ENCODE measurements around the gene OSBPL10.
"Not testable (repeated sequence)": the region's sequence is repeated elsewhere in the genome, so short reads cannot be mapped to it uniquely, and the experiment has no call there.

The OSBPL10 gene

DNA sequence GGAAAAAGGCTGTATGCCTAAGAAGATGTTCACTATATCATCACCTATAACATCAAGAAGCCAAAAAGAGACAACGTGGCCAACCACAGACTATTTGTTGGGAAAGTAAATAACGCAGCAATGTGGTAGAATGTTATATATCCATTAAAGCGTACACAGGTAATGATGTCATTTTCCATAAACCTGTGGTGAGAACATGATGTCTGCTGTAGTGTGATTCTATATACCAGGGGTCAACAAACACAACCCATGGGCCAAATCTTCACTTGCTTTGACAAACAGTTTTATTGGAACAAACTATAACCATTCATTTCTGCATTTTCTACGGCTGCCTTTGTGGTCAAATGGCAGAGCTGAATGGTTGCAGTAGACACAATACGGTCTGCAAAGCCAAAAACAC lies 287.7 kb downstream of the OSBPL10 start:
- no peak for DNase-seq

DNA sequence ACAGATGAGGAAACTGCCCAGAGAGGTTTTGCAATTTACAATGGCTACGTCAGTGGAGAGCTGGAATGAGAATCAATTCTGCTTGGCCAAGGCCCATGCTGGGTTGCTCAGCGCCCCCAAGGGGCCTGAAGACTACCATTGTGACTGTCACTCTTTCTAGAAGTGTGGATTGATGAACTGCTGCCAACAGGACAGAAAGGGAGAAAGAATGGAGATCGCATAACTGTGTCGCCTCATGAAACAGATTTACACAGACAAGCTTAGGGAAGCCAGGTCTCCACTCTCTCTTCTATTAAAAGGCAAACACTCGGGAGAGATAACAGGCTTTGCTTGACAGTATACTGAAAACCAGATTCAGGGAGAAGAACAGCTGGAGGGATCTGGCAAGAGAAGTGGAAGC lies 288.3 kb downstream of the OSBPL10 start:
- no peak for DNase-seq

DNA sequence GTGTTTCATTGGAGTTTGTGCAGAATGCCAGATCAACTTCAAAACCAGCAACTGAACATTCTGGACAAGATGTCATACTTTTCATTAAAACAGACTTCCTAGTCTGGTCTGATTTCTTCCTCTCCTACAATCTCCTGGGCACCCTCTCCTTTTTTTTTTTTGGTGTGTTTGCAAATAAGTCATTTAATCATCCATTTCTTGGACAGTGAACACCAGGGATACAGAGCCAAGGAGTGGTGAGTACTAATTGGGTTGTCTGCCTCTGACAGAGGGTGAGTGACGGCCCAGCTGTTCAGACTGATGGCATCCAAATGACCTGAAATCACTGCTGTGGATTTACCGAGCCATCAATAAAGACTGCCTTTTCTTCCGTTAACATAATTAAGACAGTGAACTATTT lies 290.3 kb downstream of the OSBPL10 start:
- DNase-seq: no peak

DNA sequence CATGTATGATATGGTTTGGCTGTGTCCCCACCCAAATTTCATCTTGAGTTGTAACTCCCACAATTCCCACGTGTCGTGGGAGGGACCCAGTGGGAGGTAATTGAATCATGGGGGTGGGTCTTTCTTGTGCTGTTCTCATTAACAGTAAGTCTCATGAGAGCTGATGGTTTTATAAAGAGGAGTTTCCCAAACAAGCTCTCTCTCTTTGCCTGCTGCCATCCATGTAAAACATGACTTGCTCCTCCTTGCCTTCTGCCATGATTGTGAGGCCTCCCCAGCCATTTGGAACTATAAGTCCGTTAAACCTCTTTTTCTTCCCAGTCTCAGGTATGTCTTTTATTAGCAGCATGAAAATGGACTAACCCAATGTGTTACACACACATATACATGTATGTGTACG lies 291.5 kb downstream of the OSBPL10 start:
- not testable (repeated sequence) for DNase-seq

DNA sequence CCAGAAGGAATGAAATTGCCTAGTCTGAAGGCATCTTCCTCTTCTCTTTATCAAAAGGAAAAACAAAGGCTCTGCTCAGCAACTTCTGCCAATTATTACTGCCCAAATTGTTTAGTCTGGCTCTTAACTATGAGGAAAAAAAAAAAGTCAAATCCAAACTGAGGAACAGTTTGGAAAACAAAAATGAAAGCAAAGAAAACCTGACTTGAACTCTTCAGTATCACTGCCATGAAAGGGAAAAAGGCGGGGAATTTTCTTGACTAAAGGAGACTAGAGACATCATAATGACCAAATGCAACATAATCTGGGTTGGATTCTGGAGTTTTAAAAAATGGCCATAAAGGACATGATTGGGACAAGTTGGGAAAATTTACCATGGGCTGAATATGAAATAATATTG lies 292.1 kb downstream of the OSBPL10 start:
- no peak for DNase-seq

DNA sequence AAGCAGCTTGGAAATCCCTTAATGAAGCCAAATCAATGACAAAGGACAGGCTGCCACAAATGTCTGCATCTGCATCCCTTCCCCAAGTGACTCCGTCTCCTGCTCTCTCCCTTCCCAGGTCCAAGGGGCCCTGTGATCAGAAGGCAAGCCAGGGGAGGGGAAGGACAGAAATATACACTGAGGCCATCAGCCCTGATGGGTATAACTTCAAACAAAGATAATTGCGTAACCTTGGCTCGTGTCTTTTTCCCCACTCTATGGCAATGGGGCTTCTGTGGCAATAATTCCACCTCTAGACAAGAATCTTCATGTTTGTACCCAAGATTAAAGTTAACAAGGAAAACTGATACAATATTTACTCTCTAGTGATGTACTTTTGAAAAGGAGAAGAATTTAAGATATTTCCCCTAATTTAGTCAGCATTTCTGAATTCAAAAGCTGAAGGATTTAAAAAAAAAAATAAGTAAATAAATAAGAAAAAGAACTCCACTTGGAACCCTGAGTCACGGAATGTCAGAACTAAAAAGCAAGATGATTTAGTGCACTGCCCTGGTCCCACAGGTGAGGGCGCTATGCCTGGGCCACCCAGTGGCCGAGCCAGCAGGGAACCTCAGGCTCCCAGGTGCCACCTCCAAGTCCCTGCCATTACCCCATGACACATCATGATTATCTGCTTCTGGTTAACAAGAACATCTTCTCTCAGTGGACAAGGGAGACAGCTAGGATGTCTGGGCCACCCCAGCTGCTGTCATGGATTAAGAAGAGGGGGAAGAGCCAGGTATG lies 293.9 kb downstream of the OSBPL10 start:
- DNase-seq: no peak

DNA sequence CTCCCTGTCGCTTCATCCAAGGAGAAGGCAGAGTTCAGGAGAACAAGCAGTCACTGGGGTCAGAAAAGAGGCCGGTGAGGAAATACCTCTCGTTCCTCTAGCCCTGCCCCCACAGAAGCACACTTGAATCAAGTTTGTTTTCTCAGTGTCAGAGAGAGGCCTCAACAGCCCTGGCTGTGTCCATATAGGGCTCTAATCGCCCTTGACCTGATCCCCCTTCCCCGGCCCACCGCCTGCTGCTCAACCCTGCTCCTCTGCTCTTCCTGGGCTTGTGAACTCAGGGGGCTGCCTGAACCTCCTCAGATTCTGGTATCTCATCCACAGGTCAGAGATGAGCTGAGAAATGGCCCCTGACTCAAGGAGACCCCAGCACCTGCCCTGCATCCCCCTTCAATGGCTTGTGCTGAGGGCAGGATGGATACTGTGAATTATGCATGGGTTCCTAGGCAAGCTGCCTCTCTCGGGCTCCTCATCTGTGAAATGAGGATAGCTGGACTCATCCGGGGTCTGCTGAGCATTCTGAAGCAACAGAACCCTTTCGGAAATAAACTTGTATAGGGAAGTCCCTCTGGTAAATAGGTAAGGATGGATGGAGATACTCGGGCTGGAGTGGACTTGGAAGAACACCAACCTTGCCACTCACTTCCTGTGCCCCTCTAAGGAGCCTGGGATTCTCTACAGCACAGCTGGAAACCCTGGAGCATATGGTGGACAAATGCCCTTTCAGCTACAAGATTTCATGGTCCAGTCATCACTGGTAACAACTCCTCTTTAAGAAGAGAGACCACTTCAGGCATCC lies 300.8 kb downstream of the OSBPL10 start:
- DNase-seq: no peak

DNA sequence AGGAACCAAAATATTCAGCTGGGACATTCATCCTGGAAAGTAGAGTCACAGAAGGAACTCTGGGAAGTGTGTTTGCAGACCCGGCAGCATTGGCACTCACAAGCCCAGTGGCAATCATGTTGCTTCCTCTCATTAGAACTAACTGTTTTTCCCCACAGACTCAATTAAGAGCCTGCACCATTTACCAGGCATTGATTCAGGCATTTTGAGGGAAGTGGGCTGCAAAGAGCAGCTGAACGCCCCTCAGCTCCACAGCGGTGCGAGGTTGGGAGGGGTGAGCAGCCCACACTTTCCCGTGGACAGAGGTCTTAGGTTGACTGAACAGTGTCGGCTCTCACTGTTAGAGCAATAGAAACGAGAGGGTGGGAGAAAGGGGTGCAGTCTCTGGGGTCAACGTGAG lies 304.5 kb downstream of the OSBPL10 start:
- DNase-seq: no peak

DNA sequence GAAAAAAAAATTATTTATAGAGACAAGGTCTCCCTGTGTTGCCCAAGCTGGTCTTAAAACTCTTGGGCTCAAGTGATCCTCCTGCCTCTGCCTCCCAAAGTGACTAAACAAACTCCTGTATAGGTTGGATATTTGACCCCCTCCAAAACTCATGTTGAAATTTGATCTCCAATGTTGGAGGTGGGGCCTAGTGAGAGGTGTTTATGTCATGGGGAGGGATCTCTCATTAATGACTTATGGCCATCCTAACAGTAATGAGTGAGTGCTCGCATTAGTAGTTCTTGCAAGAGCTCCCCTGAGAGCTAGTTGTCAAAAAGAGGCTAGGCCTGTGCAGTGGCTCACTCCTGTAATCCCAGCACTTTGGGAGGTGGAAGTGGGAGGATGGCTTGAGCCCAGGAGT lies 307.1 kb downstream of the OSBPL10 start:
- DNase-seq: no peak

DNA sequence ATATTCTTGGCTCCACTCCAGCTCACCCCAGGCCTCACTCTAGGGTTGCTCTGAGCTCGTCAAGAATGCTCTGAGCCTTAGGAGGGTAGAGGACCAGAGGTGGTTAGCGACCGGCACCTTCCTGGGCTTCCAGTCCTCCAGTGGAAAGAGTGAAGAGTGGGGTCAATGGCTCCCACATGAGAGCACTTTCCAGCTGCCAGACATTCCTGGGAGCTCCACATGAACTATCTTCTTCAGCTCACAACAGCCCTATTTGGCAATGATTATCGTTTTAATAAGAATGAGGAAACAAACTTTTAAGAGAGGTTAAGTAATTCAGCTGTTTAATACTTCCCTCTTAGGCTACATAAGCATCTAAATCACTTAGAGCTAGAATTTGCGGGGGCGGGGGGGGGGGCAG lies 309.1 kb downstream of the OSBPL10 start:
- no peak for DNase-seq

DNA sequence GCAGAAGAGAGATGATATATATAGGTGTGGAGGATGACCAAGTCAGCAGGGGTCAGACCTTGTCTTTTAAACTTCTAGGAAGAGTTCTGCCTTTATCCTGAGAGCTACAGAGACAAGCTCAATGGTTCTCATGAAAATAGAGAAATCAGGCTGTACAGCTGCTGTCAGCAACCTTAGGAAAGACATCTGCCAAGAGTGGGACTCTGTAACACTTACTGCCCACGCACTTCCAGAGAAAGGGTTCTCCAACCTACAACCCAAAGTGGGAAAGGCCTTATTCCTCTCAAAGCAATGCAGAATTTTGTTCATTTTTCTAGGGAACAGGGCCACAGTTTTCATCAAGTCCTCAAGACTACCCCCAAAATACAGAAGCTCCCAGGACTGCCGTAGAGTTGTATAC lies 309.6 kb downstream of the OSBPL10 start:
- DNase-seq: no peak

DNA sequence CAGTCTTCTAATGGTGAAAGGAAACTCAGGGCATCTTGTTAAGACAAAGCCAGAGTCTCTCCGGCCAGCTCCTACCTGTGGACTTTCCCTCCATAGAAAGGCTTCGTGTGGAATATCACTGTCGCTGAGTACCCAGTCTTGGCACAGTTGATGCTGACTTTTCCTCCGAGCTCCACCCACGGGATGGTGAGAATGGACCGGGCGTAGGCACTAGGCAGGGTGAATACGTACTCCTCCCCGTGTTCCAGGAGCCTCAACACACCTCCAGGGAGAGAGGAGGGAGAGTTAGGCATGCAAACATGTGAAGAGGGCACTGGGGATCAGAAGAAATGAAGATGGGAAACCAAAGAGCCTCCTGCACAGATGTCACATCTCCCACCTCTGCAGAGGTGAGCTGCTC lies 310.3 kb downstream of the OSBPL10 start:
- DNase-seq: no peak

DNA sequence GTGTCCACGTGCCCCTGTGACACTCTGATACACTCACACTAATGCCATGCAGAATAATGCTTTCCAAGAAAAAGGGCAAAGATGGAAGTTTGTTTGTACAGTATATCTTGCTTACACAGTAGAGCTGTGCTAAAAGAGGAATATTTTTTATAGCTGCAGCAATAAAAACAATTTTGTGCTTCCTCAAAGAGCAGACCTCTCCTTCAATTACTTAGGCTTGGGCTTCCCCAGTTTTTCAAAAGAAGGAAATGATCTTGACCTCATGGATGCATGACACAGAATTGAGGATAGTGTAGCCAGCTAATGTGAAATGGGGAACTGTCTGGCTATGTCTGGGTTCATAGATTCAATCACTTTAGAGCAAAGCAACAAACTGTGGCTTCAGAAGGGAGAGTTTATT lies 310.9 kb downstream of the OSBPL10 start:
- DNase-seq: no peak

DNA sequence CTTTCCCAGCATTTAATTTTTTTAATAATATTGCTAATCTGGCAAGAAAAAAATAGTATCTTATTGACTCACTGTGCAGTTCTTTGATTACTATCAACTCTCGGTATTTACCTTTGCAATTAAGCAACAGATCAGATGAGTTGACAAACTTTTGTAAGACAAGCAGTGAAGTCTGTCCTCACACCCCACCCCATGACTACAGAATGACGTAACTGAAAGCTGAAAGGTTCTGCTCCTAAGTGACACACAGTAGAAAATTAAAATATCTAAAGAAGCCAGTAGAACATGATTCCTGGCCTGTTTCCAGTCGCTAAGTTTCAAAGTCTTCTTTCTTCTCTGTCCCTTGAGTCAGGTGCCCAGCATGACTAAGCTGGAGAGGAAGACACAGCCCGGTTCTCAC lies 312.8 kb downstream of the OSBPL10 start:
- DNase-seq: no peak

DNA sequence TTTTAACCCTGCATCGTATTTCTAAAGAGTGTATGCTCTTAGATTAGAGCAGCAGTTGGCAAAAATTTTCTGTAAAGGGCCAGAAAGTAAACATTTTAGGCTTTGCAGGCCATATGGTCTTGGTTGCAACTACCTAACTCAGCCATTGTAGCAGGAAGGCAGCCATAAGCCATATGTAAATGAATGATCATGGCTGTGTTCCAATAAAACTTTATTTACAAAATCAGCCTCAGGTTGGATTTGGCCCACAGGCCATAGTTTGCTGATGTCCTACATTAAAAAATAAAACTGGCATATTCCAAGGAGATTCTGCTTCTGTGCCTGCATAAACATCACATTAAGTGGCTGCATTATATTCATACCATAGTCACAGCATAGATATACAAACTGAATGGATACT lies 313.5 kb downstream of the OSBPL10 start:
- DNase-seq: no peak

DNA sequence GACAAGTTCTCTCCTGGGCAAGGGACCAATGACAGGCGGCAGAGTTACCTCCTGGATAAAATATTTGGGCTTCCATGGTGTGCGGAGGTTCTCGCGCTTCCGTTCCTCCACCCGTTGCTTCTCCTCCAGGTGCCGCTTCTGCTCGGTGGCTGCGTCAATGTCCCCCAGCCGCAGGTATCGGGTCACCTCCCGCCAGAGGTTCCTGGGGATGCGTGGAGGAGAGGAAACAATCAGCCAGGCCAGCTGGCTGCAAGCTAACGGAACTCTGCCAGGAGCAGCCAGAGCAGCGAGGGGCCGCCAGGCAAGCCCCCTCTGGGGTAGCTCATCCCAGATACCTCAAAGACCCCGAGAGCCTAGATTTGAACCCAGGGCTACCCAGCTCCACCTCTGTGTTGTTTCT lies 317.0 kb downstream of the OSBPL10 start:
- no peak for DNase-seq

DNA sequence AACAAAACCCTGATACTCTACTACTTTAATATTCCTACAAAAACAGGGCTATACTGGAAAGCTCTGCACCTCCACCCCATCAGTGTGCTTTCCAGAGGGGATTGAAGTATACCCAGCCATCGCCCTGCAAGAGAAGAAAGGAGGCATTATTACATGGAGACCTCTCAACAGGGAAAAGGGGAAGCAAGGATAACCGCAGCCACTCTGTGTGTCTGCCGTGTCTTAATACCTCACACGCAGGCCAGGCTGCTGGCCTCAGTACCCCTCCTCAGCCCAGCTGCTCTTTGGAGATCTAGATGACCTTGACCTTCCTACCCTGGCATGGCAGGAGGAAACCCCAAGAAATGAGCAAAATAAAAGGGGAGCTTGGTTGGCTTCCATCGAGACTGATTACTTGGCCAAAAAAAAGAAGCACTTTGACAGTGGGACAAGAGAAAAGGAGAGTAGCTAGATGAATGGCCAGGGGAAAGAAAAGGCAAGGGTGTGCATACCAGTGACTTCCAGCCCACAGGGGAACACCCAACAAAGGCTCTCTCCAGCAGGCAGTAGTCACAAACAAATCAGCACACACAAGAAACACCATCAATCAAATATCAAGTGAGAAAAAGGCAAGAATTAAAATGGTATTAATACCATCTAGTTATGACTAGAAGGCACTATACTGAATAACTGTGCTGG lies 318.9 kb downstream of the OSBPL10 start:
- no peak for DNase-seq

DNA sequence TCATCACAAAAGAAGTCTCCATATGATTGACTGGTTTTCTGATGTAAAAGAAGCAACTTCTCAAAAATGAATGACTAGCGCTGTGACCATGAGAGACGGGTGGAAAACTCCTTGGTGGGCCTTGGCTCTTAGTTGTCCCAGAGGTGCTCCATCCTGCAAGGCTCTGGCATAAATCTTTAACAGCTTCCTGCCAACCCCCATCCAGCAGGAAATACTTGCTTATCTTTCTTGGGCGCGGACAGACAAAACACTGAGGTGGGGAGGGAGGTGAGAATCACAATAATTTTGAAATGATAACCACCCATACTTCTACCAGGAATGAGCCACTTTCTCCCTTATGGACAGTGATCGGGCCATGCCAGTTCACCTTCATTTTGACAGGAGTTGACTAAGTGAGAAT lies 319.8 kb downstream of the OSBPL10 start:
- no peak for DNase-seq

DNA sequence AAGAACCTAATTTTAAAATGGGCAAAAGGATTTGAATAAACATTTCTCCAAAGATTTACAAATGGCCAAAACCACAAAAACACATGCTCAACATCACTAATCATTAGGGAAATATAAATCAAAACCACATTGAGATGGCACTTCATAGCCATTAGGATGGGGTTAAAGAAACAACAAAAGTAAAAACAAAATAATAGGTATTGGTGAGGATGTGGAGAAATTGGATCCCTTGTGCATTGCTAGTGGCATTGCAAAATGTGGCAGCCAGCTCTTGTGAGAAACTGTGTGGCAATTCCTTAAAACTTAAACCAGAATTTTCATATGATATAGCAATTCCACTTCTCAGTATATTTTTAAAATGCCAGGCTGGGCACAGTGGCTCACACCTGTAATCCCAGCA lies 321.8 kb downstream of the OSBPL10 start:
- no peak for DNase-seq

DNA sequence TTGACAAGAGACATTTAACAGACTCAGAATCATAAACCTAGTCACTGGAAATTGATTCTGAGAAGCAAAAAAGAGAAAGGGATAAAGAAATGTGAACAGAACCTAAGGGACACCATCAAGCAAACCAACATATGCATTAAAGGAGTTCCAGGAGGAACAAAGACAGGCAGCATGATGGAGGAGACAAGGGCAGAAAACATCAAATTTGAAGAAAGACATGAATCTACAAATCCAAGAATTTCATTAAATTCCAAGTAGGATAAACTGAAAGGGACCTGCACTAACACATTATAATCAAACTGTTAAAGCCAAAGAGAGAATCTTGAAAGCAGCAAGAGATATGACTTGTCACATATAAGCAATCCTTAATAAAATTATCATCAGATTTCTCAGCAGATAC lies 326.1 kb downstream of the OSBPL10 start:
- no peak for DNase-seq

DNA sequence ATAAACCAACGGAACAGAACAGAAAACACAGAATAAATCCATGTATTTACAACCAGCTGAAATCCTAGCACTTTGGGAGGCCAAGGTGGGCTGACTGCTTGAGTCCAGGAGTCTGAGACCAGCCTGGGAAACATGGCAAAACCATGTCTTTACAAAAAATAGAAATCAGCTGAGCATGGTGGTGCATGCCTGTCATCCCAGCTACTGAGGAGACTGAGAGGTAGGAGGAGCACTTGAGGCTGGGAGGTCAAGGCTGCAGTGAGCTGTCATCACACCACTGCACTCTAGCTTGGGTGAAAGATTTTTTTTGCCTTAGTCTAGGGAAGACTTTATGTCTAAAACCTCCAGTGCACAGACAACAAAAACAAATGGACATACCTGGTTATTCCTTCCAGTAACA lies 327.6 kb downstream of the OSBPL10 start:
- DNase-seq: no peak

DNA sequence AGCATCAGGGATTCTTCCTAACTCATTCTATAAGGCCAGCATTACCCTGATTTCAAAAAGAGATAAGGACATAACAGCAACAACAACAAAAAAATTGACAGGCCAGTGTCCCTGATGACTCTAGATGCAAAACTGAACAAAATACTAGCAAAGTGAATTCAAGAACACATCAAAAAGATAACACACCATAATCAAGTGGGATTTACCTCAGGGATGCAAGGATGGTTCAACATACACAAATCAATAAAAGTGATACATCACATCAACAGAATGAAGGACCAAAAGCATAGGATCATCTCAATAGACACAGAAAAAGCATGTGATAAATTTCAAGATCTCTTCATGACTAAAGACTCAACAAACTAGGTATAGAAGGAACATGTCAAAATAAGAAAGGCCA lies 328.8 kb downstream of the OSBPL10 start:
- no peak for DNase-seq

DNA sequence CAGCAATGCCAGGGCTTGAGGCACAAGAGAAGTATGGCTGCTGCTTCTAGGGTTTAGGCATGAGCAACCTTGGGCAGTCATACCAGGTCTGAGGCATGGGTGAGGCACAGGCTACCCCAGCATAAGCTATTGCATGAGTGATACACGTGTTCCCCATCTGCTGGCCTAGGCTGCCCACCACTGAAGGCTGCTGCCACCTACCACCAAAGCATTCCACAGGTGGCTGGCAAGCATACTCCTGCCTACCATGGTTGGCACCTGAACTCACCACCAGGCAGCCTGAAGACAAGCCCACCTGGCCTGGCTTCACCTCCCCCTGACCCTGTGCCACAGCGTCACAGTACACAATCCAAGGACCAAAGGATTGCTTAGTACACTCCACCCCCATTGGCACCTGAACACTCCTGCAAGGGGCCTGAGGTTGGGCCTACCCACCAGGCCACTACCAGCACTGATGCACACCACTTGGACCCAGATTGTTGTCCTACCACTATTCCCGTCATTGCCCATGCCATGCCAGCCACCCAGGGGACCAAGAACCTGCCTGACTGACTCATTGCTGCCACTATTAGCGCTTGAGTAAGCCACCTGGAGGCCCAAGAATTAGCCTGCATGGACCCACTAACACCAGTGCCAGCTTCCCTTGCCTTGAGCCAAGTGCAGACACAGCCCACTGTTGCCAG lies 332.6 kb downstream of the OSBPL10 start:
- no peak for DNase-seq
